Epidermal melanocyte (primary cell): ENCODE measurements around the gene GLYATL3.
"Not testable (repeated sequence)": the region's sequence is repeated elsewhere in the genome, so short reads cannot be mapped to it uniquely, and the experiment has no call there.

Source experiments
- DNase-seq: peaks from one replicate; pipeline ENCODE4 v3.0.0; 2011; ENCODE audit warnings: low spot score; ENCODE audit not compliant: insufficient read length

The GLYATL3 gene

DNA sequence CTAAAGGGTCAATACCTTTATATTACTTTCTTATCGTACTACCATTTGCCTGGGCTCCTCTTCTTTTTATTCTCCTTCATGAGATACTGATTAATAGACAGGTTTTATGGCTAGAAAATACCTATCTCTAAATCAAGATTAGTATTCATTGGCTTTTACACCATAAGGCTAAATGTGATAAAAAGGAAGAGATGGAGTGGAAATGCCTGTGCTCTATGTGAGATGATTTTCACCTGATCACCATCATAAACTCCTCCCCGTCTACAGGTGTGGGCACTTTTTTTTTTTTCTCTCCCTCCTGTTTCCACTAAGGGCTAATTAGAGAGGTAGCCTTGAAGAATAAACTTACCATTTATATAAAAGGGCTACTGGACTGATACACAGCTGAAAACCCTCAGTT is at the start of gene GLYATL3:
TSS of gene GLYATL3 (plus strand) at position 301 of the 400 bp plus-strand sequence. CDS start 12,068 bp downstream, outside the sequence.
- no peak for DNase-seq

GRCh38 chr6:49453221-49453620 is 46.5 kb upstream of the GLYATL3 start:
- DNase-seq = no peak

DNA sequence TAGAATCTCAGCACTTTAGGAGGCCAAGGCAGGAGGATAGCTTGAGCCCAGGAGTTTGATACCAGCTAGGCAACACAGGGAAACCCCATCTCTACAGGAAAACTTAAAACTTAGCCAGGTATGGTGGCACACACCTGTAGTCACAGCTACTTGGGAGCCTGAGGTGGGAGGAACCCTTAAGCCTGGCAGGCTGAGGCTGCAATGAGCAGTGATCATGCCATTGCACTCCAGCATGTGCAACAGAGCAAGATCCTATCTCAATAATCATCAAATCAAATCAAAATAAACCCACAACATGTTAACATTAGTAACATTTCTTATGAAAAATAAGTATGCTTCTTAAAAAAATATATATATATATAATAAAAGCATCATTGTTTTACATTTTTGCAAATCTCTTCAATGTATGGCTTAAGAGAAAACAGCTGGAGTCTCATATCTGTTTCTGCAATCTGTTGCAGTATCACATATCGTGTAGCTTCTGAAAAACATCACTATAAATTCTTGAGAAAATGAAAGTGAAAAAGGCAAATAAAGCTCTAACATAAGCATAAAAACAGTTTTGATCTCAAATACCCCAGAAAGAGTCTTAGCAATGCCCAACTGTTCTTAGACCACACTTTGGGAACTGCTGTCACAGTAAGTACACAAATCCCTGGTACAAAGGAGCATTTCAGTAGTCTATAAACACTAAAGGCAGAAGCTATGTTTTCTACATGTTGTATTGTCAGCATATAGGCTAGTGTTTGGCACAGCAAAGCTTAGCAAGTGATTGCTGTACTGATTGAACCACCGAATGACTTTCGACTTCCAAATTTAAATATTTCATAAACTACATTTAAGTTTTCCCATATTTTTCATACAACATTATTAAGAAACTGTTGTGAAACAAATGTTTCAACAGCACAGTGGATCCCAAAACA is 44.7 kb upstream of the GLYATL3 start:
- DNase-seq = no peak

DNA sequence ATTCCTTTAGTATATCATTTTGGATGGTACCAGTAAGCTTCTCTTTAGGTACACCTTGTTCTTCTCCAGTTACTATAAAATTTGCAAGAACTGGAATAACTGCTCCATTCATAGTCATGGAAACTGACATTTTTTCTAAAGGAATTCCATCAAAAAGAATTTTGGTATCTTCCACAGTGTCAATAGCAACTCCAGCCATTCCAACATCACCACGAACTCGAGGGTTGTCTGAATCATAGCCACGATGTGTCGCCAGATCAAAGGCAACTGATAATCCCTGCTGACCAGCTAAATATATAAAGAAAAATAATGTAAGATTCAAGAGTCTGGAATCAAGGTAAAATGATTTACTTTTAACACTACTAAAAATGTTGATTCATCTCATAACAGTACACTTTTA is 42.0 kb upstream of the GLYATL3 start:
- DNase-seq = no peak

DNA sequence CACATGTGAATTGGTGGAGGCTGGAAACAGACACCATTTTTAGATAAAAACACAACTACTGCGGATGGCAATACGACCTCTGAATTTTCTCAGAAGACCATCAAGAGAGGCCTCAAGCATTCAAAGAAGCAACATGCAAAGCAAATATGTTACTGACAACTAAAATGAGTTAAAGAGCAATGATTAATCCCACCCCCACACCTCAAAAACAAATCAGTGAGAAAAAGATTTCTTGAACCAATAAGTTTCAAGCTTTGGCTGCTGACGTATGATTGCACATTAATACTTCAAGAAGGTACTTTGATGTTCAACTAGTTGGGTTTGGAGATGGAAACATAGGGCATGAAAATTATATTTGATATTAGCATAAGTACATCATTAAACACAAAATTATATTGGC is 37.7 kb upstream of the GLYATL3 start:
- DNase-seq = no peak

- no peak for DNase-seq
These were observed 37.2 kb upstream of the GLYATL3 start for GRCh38 chr6:49462599-49462926.

DNA sequence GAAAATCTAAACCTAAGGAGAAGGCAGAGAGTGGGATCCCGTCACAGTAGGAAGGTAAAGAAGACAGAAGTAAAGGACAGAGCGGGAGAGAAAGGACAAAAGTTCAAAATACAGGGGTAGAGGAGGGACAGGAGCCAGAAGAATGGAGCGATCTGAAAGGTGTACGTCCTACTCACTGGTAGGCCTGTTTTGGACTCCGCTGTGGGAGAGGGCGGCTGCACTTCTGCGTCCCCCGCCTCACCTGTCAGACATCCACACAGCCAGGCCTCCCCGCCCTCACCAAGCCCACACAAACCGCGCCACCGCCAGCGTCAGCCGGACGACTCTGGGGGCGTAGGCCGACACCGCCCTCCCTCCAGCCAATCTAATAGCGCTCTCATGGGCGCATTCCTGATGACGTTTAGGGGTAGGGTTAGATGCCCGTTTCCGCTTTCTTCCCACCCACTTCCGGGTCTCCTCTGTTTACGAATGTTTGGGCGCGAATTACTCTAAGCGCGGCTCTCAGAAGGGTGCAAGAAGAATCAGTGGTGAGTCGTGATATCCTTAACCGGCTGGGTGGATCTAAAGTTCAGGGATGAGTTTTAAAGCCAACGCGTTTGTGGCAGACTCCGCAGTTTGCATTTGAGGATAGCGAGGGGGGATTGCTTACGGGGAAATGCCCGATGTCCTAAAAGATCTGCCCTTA is 36.7 kb upstream of the GLYATL3 start, which contains the start of the genes CENPQ and MMUT:
TSS of gene CENPQ (plus strand) at position 444 of the 685 bp plus-strand sequence. CDS start 6,807 bp downstream, outside the sequence.
TSS of gene MMUT (minus strand) at position 327 of the 685 bp plus-strand sequence. CDS start 3,787 bp downstream, outside the sequence.
- DNase-seq = peak; percentile 92

DNA sequence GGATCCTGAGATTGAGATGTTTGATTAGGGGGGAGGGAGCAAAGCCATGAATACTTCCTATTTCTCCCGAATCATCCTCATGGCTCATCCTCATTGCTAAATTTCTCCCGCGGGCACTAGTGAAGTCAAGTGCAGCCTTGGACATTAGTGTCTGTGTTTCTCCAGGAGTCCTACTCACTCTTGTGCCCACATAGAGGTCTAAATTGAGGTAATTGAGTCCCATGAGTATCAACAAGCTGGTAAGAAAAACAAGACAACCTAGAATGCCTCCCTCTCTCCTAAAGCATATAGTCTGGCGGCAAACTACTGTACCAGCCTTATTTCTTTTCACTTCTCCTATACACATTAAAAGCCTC is 36.1 kb upstream of the GLYATL3 start:
- no peak for DNase-seq

DNA sequence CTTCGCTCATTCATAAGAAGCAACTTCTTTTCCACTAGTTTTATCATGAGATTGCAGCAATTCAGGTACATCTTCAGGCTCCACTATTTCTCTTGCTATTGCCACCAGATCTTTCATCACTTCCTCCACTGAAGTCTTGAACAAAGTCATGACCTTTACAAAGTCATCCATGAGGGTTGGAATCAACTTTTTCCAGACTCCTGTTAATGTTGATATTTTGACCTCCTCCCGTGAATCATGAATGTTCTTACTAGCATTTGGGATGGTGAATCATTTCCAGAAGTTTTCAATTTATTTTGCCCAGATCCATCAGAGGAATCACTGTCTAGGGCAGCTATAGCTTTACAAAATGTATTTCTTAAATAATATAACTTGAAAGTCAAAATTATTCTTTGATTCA is 35.0 kb upstream of the GLYATL3 start:
- DNase-seq = no peak

- DNase-seq = no peak
These were observed 31.7 kb upstream of the GLYATL3 start for GRCh38 chr6:49468042-49468441.

GRCh38 chr6:49476564-49476963 is 23.2 kb upstream of the GLYATL3 start:
- not testable (repeated sequence) for DNase-seq

DNA sequence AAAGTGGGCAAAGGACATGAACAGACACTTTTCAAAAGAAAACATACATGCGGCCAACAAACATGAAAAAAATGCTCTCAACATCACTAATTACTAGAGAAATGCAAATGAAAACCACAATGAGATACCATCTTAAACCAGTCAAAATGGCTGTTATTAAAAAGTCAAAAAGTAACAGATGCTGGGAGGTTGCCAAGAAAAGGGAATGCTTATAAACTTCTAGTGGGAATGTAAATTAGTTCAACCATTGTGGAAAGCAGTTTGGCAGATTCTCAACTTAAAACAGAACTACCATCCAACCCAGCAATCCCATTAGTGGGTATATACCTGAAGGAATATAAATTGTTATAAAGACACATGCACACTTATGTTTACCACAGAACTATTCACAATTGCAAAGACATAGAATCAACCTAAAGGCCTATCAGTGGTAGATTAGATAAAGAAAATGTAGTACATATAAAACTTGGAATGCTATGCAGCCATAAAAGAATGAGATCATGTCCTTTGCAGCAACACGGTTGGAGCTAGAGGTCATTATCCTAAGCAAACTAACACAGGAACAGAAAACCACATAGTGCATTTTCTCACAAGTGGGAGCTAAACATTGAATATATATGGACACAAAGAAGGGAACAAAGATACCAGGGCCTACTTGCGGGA is 20.3 kb upstream of the GLYATL3 start:
- no peak for DNase-seq

- DNase-seq = not testable (repeated sequence)
These were observed 17.9 kb upstream of the GLYATL3 start for GRCh38 chr6:49481846-49482245.

GRCh38 chr6:49483380-49483779 is 16.3 kb upstream of the GLYATL3 start:
- not testable (repeated sequence) for DNase-seq

- DNase-seq = no peak
These were observed 9.1 kb upstream of the GLYATL3 start for GRCh38 chr6:49490633-49491032.

DNA sequence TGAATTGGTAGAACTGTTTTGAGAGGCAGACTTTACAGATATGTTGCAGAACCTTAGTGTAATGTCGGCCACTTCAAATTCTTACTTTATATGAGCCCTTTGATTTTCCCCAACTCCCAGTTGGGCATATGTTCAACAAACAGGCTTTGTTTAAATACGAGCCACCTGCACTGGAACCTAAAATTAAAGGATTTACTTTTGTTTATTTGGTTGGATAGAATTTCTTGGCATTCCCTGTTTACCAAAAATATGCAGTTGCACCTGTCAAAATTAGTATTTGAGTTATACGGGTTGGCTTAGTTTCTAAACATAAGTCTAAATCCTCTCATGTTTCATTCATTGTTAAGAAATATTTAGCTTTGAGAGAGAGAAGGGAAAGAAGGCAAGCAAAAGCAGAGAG is 2.4 kb upstream of the GLYATL3 start:
- DNase-seq = no peak

GRCh38 chr6:49499126-49499525 is 597 bp upstream of the GLYATL3 start:
- no peak for DNase-seq

GRCh38 chr6:49504666-49505065 is 4.9 kb downstream of the GLYATL3 start:
- DNase-seq = no peak

DNA sequence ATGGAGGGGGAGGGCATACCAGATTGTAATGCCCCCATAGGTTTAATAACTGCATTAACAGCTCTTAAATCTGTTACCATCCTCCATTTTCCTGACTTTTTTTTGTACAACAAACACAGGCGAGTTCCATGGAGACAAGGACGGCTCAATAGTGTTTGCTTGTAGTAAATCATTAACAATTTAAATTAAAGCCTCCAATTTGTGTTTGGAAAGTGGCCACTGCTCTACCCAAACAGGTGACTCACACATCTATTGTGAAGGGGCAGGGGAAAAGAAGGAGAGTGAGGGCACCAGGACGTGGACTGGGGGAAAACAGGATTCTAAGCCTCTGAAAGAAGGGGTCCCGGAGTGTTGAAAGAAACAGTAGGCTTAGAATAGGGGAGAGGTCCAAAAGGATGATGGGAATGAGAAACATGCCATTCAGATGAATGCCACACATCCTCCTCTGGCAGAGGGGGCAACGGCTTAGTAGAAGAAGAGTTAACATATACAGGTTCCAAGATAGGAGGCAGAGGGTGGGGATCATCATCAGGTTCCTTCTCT is 6.9 kb downstream of the GLYATL3 start:
- no peak for DNase-seq

GRCh38 chr6:49509342-49509741 is 9.6 kb downstream of the GLYATL3 start:
- no peak for DNase-seq

DNA sequence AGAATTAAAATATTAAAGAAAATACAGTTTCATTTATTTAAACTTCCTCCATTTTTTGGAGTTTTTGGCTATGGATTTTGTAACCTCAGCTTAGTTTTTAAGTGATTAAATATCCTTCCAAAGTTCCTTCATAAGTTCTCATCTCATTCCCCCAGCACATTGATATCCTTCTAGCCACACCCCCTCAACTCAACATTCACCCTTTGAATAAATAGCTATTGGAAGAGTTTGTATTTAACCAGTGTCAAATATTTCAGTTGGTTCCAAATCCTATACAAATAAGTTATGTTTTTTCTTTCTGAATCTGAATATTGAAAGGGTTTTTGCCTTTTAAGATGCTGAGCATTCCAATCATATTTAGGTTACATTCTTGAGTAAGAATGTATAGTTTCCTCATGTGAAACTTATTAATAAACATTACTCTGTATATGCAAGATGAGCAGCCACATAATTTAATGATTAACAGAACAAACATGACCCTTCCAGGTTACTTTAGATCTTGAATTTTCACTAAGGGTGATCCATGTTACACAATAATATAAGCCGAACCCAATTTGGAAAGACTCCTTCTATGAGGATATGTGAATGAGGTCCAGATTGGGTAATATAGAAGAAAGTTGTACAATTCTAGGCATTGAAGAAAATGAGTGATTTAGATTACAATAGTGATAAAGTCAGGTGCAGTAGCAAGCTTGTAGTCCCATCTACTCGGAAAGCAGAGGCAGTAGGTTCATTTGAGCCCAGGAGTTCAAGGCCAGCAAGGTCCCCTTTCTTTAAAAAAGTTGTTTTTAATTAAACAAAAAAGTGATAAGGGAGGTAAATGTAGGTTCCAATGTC is 13.6 kb downstream of the GLYATL3 start:
- no peak for DNase-seq
